T-cell (primary cell): ENCODE results near the gene IL1RAPL2. TPM values are rescaled to one million over a fixed set of nuclear protein-coding genes. Genes with fewer than 3 reads are reported as not detected.
"Not testable (repeated sequence)": the region's sequence is repeated elsewhere in the genome, so short reads cannot be mapped to it uniquely, and the experiment has no call there.

Source experiments
- ATAC-seq, 4 experiments: fragments of 200-7000 bp in 3 of 4; fragments of 150-1000 bp in 1 of 4; cut with Tn5 transposase; replicated peaks in 1 of 4; 1 replicate in 3 of 4; 2 replicates in 1 of 4; pipeline ENCODE4 v1.10.0; 2021; ENCODE audit warnings: moderate library complexity in 3 of 4, mild to moderate bottlenecking in 2 of 4, moderate number of reproducible peaks in 1 of 4
- CTCF ChIA-PET, 2 donors: fragments of 300-600 bp; sonication (Branson Sonifier 250); formaldehyde crosslinking; loops; one replicate each; lab custom pipeline; 2022; ENCODE audit warnings: antibody characterized with exemption in 2 of 2; lab: Charles Lee
- POLR2A ChIA-PET, 2 donors: fragments of 300-600 bp; sonication (Branson Sonifier 250); formaldehyde crosslinking; loops; one replicate each; lab custom pipeline; 2022; ENCODE audit warnings: antibody characterized with exemption in 2 of 2; lab: Charles Lee
- DNase-seq, 35 experiments: peaks; one replicate each; pipeline versions ENCODE4 v3.0.0 to v3.0.0-alpha.2; 2013 to 2023
- H3K27ac ChIP-seq: one replicate; pipeline ENCODE4 v1.5.1; 2013; ENCODE audit warnings: low read length
- H3K27me3 ChIP-seq, 2 experiments: replicated peaks in 1 of 2; 1 replicate in 1 of 2; 2 replicates in 1 of 2; pipeline versions ENCODE4 v1.6.1 to v1.7.0; 2013; ENCODE audit warnings: low read length in 1 of 2, mixed read lengths in 1 of 2; ENCODE audit not compliant: control insufficient read depth in 2 of 2, insufficient read depth in 2 of 2; ENCODE audit errors: extremely low read depth in 1 of 2
- H3K36me3 ChIP-seq, 2 donors: 1 replicate in 1 of 2; 2 replicates in 1 of 2; pipeline versions ENCODE4 v1.6.1 to v1.7.0; 2013; ENCODE audit warnings: low read length in 1 of 2; ENCODE audit not compliant: control insufficient read depth in 2 of 2, insufficient read depth in 1 of 2; ENCODE audit errors: extremely low read depth in 1 of 2
- H3K4me1 ChIP-seq, 2 experiments: 1 replicate in 1 of 2; 2 replicates in 1 of 2; pipeline versions ENCODE4 v1.6.1 to v1.7.0; 2013; ENCODE audit warnings: low read length in 2 of 2, mixed read lengths in 1 of 2; ENCODE audit not compliant: insufficient read depth in 2 of 2, control insufficient read depth in 1 of 2; ENCODE audit errors: extremely low read depth in 1 of 2
- H3K4me3 ChIP-seq, 2 donors: 1 replicate in 1 of 2; 2 replicates in 1 of 2; pipeline versions ENCODE4 v1.5.1 to v1.7.0; 2013; ENCODE audit warnings: mild to moderate bottlenecking in 2 of 2, low read length in 1 of 2, moderate library complexity in 1 of 2; ENCODE audit not compliant: control insufficient read depth in 1 of 2; ENCODE audit errors: extremely low read depth in 1 of 2
- H3K9me3 ChIP-seq: 2 replicates; pipeline ENCODE4 v1.7.0; 2013
- H3K27ac Mint-ChIP-seq, 2 donors: one replicate each; pipeline ENCODE4 v1.8.0; 2020 to 2021; ENCODE audit warnings: mild to moderate bottlenecking in 2 of 2, mixed read lengths in 2 of 2
- H3K27me3 Mint-ChIP-seq, 2 donors: one replicate each; pipeline ENCODE4 v1.8.0; 2021 to 2022; ENCODE audit warnings: mixed read lengths in 2 of 2
- H3K36me3 Mint-ChIP-seq: one replicate; pipeline ENCODE4 v1.8.0; 2021; ENCODE audit warnings: mixed read lengths
- H3K4me1 Mint-ChIP-seq, 3 donors: one replicate each; pipeline ENCODE4 v1.8.0; 2020 to 2022; ENCODE audit warnings: mixed read lengths in 3 of 3, mild to moderate bottlenecking in 1 of 3
- H3K4me3 Mint-ChIP-seq, 3 donors: one replicate each; pipeline ENCODE4 v1.8.0; 2020 to 2022; ENCODE audit warnings: mild to moderate bottlenecking in 3 of 3, mixed read lengths in 3 of 3, moderate library complexity in 3 of 3
- H3K9me3 Mint-ChIP-seq, 3 donors: one replicate each; pipeline ENCODE4 v1.8.0; 2020 to 2022; ENCODE audit warnings: mixed read lengths in 3 of 3
- WGBS: methylation state at CpG from one replicate; pipeline ENCODE4 v1.1.5; 2013; ENCODE audit warnings: missing lambda C conversion rate; ENCODE audit not compliant: insufficient coverage; 5-methylcytosine and 5-hydroxymethylcytosine counted together
- total RNA-seq, 35 experiments: library from RNA in 6 of 35; stranded (reverse) in 6 of 35; fragments of 120-200 nt in 1 of 35; gene quantifications; one replicate each; pipeline versions ENCODE4 v1.2.1 to v1.2.4 and lab custom pipeline; 2013 to 2026

IL1RAPL2 gene
- total RNA-seq, 5 donors from 2014 or later (not counting 1 experiment from before 2014, with no cell fraction given) = not detected

DNA sequence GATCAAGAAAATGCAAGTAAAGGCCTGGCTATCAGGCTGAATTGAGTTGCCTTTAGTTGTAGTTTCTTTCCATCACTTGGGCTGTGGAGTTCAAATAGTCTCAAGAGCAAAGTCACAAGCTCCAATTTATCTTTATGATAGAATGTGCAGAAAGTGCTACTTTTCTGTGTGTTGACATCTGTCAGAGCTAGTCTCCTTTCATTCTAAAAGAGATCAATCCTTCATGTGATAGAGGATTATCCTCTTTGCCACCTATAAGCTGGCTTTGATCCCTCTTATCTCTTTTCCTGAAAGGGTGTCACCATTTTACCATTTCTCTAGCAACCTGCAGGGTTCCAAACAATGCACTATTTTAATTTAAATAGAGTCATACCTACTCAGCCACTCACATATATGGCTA, 429.5 kb downstream of the IL1RAPL2 start:
- ChIA-PET POLR2A (no interaction called here), CTCF (no interaction called here)
- no peak overlapping the region for H3K27ac ChIP-seq
- Mint-ChIP-seq H3K4me1 (no peaks in the 10 kb centered on the region), H3K27me3 (peaks cover 0 to 12% of the 10 kb centered on the region in 2 donors), H3K9me3 (no peaks in the 10 kb centered on the region), H3K36me3 (no peaks in the 10 kb centered on the region), H3K4me3 (no peak overlapping the region), H3K27ac (no peak overlapping the region)
- H3K9me3 ChIP-seq = no peaks in the 10 kb centered on the region
- no peak overlapping the region for H3K4me3 ChIP-seq
- ATAC-seq = no peak
- H3K27me3 ChIP-seq = no peaks in the 10 kb centered on the region
- H3K36me3 ChIP-seq = no peaks in the 10 kb centered on the region
- no peak for DNase-seq
- no peaks in the 10 kb centered on the region for H3K4me1 ChIP-seq

GRCh38 chrX:105006103-105006502, 440.1 kb downstream of the IL1RAPL2 start:
- no peak overlapping the region for H3K4me3 ChIP-seq
- H3K27me3 Mint-ChIP-seq = peaks cover 0 to 13% of the 10 kb centered on the region in 2 donors
- H3K4me1 ChIP-seq = no peaks in the 10 kb centered on the region
- DNase-seq (no peak), ATAC-seq (no peak)
- no peaks in the 10 kb centered on the region for H3K4me1 Mint-ChIP-seq
- no peaks in the 10 kb centered on the region for H3K27me3 ChIP-seq
- POLR2A ChIA-PET = interaction anchor here in 1 of 2 donors (0.6 kb wide), 1 partner anchor 202 kb away, joined by 3 read pairs; no protein-coding TSS in a partner anchor
- no peaks in the 10 kb centered on the region for H3K9me3 Mint-ChIP-seq
- WGBS = no CpG with 5 or more reads among the region's 3 CpGs
- no peaks in the 10 kb centered on the region for H3K9me3 ChIP-seq
- CTCF ChIA-PET = no interaction called here
- no peaks in the 10 kb centered on the region for H3K36me3 ChIP-seq
- H3K36me3 Mint-ChIP-seq = no peaks in the 10 kb centered on the region
- H3K27ac ChIP-seq = no peak overlapping the region
- no peak overlapping the region for H3K4me3 Mint-ChIP-seq
- H3K27ac Mint-ChIP-seq = no peak overlapping the region

DNA sequence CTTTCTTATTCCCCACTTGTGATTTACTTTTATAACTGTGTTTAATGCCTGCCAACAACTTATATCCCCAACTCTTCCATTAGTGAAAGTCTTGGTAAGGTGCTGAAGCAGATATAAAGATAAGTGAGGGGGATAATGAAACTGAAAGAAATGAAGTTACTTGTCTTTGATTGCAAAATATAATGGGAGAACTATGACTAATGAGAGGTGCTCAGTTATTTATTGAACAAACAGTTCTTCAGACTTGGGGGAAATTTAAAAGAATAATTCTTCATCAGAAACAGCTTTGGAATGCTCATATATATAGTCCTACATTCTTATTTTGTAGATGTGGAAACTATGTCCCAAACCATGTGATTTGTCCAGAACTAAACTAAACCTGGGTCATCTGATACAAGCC, 441.0 kb downstream of the IL1RAPL2 start:
- H3K4me3 ChIP-seq = no peak overlapping the region
- H3K4me1 ChIP-seq = no peaks in the 10 kb centered on the region
- Mint-ChIP-seq H3K9me3 (peaks cover 0 to 3% (median 0%) of the 10 kb centered on the region in 3 donors), H3K27me3 (peaks cover 0 to 10% of the 10 kb centered on the region in 2 donors), H3K36me3 (no peaks in the 10 kb centered on the region), H3K27ac (no peak overlapping the region), H3K4me3 (no peak overlapping the region), H3K4me1 (no peaks in the 10 kb centered on the region)
- no peaks in the 10 kb centered on the region for H3K27me3 ChIP-seq
- no peaks in the 10 kb centered on the region for H3K36me3 ChIP-seq
- DNase-seq (no peak), ATAC-seq (no peak)
- H3K9me3 ChIP-seq = no peaks in the 10 kb centered on the region
- CTCF ChIA-PET = no interaction called here
- POLR2A ChIA-PET = no interaction called here
- H3K27ac ChIP-seq = no peak overlapping the region

DNA sequence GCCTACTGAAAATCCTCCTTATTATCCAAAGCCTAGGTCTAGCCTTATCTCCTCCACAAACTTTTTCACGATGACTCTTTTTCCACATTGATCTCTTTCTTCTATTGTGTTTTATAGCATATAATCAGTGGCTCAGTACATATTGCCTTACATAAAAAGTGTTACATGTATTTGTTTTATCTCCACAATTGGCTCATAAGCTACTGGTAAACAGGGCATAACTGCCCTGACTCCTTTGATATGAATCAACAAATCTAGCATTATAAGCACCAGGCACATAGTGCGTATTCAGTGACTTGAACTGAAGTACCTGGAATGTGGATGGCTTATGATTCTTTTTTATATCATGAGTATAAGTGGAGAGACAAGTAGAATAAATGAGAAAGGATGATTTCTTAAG, 447.7 kb downstream of the IL1RAPL2 start:
- CTCF ChIA-PET = no interaction called here

DNA sequence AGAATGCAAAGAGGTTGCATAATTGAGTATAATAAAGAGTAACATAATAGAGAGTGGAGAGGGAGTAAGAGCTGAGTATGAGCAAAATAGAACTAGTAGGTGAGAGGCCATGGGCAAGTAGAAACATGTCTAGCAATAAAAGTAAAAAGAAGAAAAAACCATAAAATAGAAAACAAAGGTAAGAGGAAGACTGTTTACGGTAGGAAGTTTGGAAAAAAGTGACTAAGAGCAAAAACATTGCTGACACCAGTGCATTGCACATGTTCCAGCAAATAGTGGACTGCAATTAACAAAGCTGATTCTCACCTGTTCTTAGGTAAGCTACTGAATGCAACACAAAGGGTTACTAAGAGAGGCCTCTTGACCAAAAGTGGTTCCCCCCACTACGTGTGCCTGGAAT, 451.6 kb downstream of the IL1RAPL2 start:
- ATAC-seq = no peak
- Histone ChIP-seq H3K4me1 (no peaks in the 10 kb centered on the region), H3K27me3 (no peaks in the 10 kb centered on the region), H3K27ac (no peak overlapping the region), H3K9me3 (no peaks in the 10 kb centered on the region), H3K4me3 (no peak overlapping the region), H3K36me3 (no peaks in the 10 kb centered on the region)
- Mint-ChIP-seq H3K27me3 (peaks cover 0 to 23% of the 10 kb centered on the region in 2 donors), H3K4me3 (no peak overlapping the region), H3K9me3 (peaks cover 0 to 3% (median 0%) of the 10 kb centered on the region in 3 donors), H3K27ac (no peak overlapping the region), H3K36me3 (no peaks in the 10 kb centered on the region), H3K4me1 (no peaks in the 10 kb centered on the region)
- no CpG with 5 or more reads among the region's 2 CpGs for WGBS
- POLR2A ChIA-PET = no interaction called here
- CTCF ChIA-PET = no interaction called here
- no peak for DNase-seq

More for the DNA sequence above, 447.7 kb downstream of the IL1RAPL2 start:
- POLR2A ChIA-PET = no interaction called here
- Mint-ChIP-seq H3K4me3 (no peak overlapping the region), H3K27ac (no peak overlapping the region), H3K27me3 (peaks cover 0 to 20% of the 10 kb centered on the region in 2 donors), H3K9me3 (peaks cover 0 to 4% (median 3%) of the 10 kb centered on the region in 3 donors), H3K4me1 (no peaks in the 10 kb centered on the region), H3K36me3 (no peaks in the 10 kb centered on the region)
- Histone ChIP-seq H3K27me3 (no peaks in the 10 kb centered on the region), H3K27ac (no peak overlapping the region), H3K4me1 (no peaks in the 10 kb centered on the region), H3K9me3 (no peaks in the 10 kb centered on the region), H3K4me3 (no peak overlapping the region), H3K36me3 (no peaks in the 10 kb centered on the region)
- no peak for ATAC-seq
- DNase-seq = no peak
- WGBS = no CpG with 5 or more reads among the region's 2 CpGs

DNA sequence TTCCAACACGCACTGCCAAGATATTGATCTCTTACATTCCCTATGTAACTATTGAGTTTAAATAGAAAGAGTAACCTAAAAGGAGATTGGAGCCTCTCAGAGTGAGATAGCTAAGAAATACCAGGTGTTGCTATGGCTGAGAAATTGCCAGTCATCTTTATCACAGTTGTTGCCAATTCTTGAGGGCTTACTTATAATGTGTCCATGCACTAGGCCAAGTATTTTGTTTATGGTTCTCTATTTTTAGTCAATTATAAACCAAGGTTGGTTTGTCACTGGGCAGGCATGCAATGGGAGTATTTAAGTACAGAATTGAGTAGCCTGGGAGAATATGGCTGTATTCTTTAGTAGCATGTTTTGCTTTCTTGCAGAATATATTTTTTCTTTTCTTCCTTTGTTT, 452.9 kb downstream of the IL1RAPL2 start:
- no peak overlapping the region for H3K27ac ChIP-seq
- no peak for ATAC-seq
- no peaks in the 10 kb centered on the region for H3K36me3 ChIP-seq
- H3K4me3 ChIP-seq = no peak overlapping the region
- no CpG with 5 or more reads among the region's 1 CpG for WGBS
- no peak for DNase-seq
- POLR2A ChIA-PET = no interaction called here
- H3K4me3 Mint-ChIP-seq = no peak overlapping the region
- H3K27me3 ChIP-seq = no peaks in the 10 kb centered on the region
- H3K9me3 Mint-ChIP-seq = no peaks in the 10 kb centered on the region
- no peaks in the 10 kb centered on the region for H3K4me1 Mint-ChIP-seq
- H3K36me3 Mint-ChIP-seq = no peaks in the 10 kb centered on the region
- no peaks in the 10 kb centered on the region for H3K9me3 ChIP-seq
- CTCF ChIA-PET = no interaction called here
- H3K4me1 ChIP-seq = no peaks in the 10 kb centered on the region
- H3K27me3 Mint-ChIP-seq = peaks cover 0 to 23% of the 10 kb centered on the region in 2 donors
- H3K27ac Mint-ChIP-seq = no peak overlapping the region

DNA sequence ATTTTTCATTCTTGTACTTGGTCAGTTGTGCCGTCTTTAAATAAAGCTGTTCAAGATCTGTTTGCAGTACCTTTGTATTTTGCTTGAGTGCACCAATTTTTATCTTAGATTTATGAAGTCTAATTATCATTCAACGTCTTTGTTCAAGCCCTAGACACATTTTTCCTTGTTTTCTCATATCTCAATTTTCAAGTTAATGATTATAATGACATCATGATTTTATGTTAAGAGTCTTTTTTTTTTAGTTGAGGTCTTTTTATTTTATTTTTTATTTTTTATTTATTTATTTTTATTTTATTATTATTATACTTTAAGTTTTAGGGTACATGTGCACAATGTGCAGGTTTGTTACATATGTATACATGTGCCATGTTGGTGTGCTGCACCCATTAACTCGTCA, 463.0 kb downstream of the IL1RAPL2 start:
- WGBS = no CpG with 5 or more reads among the region's 3 CpGs
- H3K27me3 Mint-ChIP-seq, H3K9me3 Mint-ChIP-seq, H3K27me3 ChIP-seq, H3K27ac Mint-ChIP-seq, H3K36me3 ChIP-seq, H3K4me3 ChIP-seq, DNase-seq, H3K4me1 Mint-ChIP-seq, H3K4me1 ChIP-seq, H3K4me3 Mint-ChIP-seq, H3K27ac ChIP-seq, ATAC-seq, H3K9me3 ChIP-seq, H3K36me3 Mint-ChIP-seq, POLR2A ChIA-PET, CTCF ChIA-PET: not testable (repeated sequence)
